GM19455 (cell line): ENCODE data around the gene DGKB.

Experiments used
- ATAC-seq: cut with Tn5 transposase; IDR thresholded peaks from one replicate; pipeline ENCODE4 v1.9.1; 2021; ENCODE audit not compliant: unreplicated experiment

DGKB gene

GRCh38 chr7:14398526-14398925, 504.0 kb downstream of the DGKB start:
- ATAC-seq: no peak

- ATAC-seq: no peak
Observed at GRCh38 chr7:14395860-14396259, 506.7 kb downstream of the DGKB start.

GRCh38 chr7:14394786-14395185, 507.8 kb downstream of the DGKB start:
- ATAC-seq: no peak

GRCh38 chr7:14389595-14389994, 513.0 kb downstream of the DGKB start:
- ATAC-seq: no peak

GRCh38 chr7:14389181-14389591, 513.4 kb downstream of the DGKB start:
- no peak for ATAC-seq

GRCh38 chr7:14385074-14385473, 517.5 kb downstream of the DGKB start:
- ATAC-seq: no peak

- ATAC-seq: no peak
Observed at GRCh38 chr7:14381936-14382335, 520.6 kb downstream of the DGKB start.

- no peak for ATAC-seq
Observed at GRCh38 chr7:14381306-14381705, 521.2 kb downstream of the DGKB start.

- no peak for ATAC-seq
Observed at GRCh38 chr7:14380881-14381280, 521.7 kb downstream of the DGKB start.

- ATAC-seq: no peak
Observed at GRCh38 chr7:14377646-14378266, 524.8 kb downstream of the DGKB start.

- no peak for ATAC-seq
Observed at GRCh38 chr7:14376711-14377110, 525.8 kb downstream of the DGKB start.

GRCh38 chr7:14375998-14376397, 526.6 kb downstream of the DGKB start:
- ATAC-seq: no peak

- no peak for ATAC-seq
Observed at GRCh38 chr7:14374336-14374735, 528.2 kb downstream of the DGKB start.

GRCh38 chr7:14368285-14368684, 534.3 kb downstream of the DGKB start:
- ATAC-seq: no peak

- no peak for ATAC-seq
Observed at GRCh38 chr7:14351167-14351566, 551.4 kb downstream of the DGKB start.

- ATAC-seq: no peak
Observed at GRCh38 chr7:14341200-14341775, 561.3 kb downstream of the DGKB start.

- no peak for ATAC-seq
Observed at GRCh38 chr7:14340393-14341074, 562.0 kb downstream of the DGKB start.

GRCh38 chr7:14339861-14340260, 562.7 kb downstream of the DGKB start:
- no peak for ATAC-seq

GRCh38 chr7:14336256-14336655, 566.3 kb downstream of the DGKB start:
- no peak for ATAC-seq

- no peak for ATAC-seq
Observed at GRCh38 chr7:14332155-14332554, 570.4 kb downstream of the DGKB start.

GRCh38 chr7:14324767-14325166, 577.8 kb downstream of the DGKB start:
- ATAC-seq: no peak

GRCh38 chr7:14322724-14323123, 579.8 kb downstream of the DGKB start:
- ATAC-seq: no peak

- no peak for ATAC-seq
Observed at GRCh38 chr7:14321947-14322346, 580.6 kb downstream of the DGKB start.
